Ureter (tissue), 1 donor: ENCODE measurements around the gene KRR1. TPM values are rescaled to one million over a fixed set of nuclear protein-coding genes. Genes with fewer than 3 reads are reported as not detected.
"Not testable (repeated sequence)": the region's sequence is repeated elsewhere in the genome, so short reads cannot be mapped to it uniquely, and the experiment has no call there.

Experiments
- DNase-seq: peaks from one replicate; pipeline ENCODE4 v3.0.0-alpha.2; 2020; ENCODE audit warnings: low spot score
- total RNA-seq: library from RNA; stranded (reverse); gene quantifications from one replicate; pipeline ENCODE4 v1.2.4, GENCODE V29; 2023
- donor health status: DM: yes; HTN: yes; CAD: no.

KRR1 gene
- total RNA-seq, 1 donor from 2014 or later, result 70.9 TPM

DNA sequence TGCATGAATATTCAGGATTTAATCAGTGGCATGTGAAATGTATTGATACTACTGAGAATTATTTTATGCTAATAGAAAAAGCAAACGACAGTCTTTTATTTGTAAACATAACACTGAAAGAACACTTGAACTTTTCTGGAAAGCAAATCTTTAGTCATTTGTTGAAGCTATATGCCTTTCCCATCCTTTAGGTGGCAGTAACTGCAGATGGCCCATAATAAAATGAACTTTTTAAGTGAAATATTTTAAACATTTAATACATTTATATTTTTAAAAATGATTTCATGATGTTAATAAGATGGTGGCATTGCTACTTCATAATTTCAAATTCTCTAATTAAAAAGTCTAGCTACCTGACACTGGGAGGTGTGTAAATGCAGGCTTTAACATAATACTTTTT is 13.9 kb upstream of the KRR1 start:
- DNase-seq, result no peak

DNA sequence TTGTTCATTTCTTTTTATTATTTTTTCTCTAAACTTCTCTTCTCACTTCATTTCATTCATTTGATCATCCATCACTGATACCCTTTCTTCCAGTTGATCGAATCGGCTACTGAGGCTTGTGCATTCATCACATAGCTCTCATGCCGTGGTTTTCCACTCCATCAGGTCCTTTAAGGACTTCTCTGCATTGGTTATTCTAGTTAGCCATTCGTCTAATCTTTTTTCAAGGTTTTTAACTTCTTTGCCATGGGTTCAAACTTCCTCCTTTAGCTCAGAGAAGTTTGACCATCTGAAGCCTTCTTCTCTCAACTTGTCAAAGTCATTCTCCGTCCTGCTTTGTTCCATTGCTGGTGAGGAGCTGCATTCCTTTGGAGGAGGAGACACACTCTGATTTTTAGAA is 10.7 kb upstream of the KRR1 start:
- not testable (repeated sequence) for DNase-seq

DNA sequence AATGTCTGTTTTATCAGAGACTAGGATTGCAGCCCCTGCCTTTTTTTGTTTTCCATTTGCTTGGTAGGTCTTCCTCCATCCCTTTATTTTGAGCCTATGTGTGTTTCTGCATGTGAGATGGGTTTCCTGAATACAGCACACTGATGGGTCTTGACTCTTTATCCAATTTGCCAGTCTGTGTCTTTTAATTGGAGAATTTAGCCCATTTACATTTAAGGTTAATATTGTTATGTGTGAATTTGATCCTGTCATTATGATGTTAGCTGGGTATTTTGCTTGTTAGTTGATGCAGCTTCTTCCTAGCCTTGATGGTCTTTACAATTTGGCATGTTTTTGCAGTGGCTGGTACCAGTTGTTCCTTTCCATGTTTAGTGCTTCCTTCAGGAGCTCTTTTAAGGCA is 9.8 kb upstream of the KRR1 start:
- DNase-seq, result not testable (repeated sequence)

DNA sequence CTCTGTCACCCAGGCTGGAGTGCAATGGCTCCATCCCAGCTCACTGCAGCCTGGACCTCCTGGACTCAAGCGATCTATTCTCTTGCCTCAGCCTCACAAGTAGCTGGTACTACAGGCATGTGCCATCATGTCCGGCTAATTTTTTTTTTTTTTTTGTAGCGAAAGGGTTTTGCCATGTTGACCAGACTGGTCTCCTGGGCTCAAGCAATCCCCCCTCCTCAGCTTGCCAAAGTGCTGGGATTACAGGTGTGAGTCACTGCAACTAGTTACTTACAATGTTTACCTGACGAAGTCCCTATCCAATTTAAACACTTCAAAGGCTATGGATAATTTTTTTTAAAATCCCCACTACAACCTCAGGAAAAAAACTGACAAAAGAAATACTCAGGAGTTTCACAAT is 1.8 kb downstream of the KRR1 start:
- DNase-seq, result no peak

DNA sequence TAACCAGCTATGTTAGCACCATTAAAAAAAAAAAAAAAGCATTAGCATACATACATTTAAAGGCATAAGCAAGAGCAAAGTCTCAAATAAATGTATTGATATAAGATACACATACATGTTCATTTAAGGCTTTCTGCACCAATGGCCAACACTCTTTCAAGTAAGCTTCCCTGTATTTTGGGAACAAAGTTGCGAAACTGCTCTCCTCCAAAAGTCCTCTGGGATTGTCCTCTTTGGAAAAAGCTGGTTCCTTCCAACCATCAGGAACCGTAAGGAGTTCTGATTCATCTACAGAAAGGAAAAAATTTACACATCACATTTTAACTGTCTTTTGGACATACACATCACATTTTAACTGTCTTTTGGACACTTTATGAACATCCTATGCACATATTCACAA is 3.2 kb downstream of the KRR1 start:
- DNase-seq, result no peak

DNA sequence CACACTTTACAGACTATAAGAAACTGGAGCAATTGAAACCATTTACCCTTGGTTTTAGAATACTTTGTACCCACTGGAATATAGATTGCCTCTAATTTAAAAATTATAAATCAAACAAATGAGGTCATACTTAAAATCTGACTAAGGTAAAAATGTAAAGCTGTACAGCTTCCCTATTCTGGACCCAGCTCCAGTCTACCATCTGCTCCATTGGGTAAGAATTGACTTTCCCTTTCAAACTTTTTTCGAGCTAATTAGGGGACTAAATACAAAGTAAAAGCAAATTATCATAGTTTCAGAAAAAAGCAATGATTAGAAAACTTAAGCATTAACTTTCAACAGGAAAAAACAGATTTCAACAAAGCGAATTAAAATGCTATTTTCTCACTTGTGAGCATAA is 4.3 kb downstream of the KRR1 start:
- no peak for DNase-seq

DNA sequence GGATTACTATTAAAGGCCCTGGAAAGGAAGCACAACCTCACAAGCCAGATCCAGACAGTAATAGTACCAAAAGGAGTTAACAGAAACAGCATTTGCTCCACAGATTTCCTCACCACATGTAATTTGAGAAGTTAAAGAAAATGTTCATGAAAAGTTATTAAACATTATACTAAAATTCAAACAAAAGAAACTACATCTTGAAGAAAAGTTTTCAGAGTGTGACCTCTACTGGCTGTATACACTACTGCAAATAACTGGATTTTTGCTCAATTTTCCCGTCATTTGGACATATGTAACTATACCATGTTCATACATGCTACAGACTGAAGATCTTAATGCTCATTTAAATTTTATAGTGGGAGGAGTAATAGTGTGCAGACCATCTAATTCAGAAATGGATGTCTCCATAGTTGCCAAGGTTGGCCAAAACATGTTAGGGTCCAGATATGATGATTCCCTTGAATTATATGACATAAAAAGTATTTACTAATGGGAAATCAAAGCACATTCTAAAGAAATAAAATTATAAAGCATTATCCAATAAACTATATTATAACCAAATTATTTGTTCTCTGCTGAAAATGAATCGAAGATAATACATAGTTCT is 5.6 kb downstream of the KRR1 start:
- no peak for DNase-seq

DNA sequence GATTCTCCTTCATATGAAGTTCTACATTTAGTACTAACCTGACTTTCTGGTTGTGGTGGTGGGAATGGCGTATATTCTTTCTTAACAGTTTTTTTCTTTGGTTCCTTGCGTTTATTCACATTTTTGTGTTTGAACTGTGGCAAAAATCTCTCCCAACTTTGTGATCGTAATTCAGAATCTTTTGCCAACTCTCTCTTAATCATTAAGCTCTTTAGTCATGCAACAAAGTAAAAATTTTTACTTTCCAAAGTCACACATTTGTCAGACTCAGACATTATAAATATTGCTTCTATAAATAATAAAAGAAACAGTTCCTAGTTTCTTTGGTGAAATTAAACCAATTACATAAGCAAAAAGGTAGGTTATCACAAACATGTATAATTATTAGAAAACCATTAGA is 7.5 kb downstream of the KRR1 start:
- DNase-seq, result no peak

DNA sequence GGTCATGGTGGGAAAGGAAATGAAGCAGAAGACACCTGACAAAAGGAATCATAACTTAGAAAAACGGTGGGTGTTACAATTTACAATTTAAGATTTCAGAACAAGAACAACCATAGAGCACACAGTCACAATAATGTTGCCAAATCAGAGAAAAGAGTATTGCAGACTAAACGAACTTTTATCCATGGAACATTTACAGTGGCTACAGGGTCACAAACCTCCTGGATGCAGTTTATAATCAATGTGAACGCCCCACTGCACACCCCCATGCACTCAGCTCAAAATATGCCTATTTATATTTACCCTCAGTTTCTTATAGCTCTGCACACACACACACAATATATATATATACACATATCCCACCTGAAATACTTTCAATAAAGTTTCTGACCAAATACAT is 8.0 kb downstream of the KRR1 start:
- no peak for DNase-seq

DNA sequence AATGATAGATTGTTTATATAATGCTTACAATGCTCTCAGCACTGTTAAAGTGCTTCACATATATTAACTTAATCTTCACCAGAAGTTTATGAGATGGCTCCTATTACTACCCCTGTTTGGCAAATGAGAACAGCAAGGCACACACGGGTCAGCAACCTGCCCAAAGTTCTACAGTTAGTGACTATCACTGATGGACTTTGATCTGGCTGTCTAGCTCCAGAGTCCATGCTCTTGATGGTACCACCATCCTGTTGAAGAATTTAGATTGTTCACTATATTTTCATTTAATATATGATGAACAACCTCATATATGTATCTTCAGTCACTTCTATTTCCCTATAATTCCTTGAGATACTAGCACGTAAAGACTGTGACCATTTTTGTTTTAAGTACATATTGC is 20.2 kb downstream of the KRR1 start:
- no peak for DNase-seq

DNA sequence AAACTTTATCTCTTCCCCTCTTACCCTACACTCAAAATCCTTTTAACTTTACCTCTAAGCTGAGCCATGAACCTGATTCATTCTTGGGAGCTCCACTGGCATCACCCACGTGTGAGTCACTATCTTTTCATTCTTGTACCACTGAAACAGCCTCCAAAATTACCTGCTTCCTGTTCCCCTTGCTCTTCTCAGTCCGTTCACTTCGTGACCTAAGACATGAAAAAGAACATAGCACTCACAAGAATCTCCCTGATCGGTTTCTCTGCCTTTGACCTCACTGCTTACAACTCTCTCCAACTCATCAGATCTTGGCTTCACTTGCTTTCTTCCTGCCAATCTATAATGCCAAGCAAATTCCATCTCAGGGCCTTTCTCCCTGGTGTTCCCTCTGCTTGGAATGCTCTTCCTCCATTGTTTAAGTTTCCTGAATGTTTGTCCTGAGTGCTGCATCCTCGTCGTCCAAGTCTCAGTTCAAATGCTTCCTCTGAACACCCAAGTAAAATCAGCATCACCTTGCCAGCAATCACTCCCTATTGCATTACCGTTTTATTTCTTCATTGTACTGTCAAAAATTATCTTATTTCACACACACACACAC is 21.7 kb downstream of the KRR1 start:
- DNase-seq, result no peak

DNA sequence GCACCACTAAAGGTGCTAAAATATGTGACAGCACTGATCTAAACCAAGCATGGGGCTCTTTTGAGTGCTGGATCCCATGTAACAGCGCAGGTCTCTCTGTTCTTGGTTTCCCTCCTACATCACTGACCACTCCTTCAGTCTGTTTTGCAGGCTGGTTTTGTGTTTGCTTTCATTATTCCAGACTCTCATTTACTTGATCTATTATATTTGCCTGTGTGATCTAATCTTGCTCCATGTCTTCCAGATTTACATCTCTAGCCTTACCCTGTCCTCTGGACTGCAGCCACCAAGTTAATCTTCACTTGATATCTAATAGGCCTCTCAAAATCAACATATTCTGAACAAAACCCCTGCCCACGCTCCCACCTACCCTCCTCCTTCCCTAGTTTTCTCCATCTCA is 22.2 kb downstream of the KRR1 start:
- no peak for DNase-seq

DNA sequence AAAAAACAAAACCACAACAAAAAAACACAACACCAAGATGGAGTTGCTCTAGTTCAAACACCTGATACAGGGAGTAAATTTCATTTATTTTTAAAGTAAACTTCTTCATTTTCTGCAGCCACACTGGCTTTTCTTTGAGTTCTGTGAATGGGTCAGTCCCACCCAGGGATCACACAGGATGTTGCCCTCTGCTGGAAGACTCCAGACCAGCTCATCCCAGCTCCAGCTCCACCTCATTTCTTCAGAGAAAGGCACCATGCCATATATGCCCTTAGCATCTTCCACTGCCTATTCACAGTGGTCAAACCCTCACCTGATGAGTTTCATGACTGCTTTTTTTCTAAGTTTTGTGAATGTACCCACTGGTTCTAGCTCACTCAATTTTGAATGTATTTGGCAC is 22.9 kb downstream of the KRR1 start:
- DNase-seq, result no peak

DNA sequence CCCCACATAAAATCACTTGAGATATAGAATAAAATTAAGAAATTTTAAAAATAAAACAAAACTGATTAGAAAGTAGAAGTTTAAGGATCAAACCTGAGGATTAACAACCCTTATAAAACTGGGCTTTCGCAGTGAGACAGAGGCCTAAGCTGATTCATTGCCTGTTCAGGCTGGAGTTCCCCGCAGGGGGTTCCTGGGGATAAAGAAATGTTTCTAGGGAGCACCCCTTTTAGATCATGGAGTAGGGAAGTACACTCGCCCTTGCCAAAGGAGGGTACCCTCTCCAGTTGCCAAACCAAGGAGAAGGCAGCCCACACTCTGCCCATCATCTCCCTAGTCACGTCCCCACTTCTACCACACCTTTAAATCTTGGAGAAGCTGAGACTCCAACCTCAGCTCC is 24.1 kb downstream of the KRR1 start:
- no peak for DNase-seq

DNA sequence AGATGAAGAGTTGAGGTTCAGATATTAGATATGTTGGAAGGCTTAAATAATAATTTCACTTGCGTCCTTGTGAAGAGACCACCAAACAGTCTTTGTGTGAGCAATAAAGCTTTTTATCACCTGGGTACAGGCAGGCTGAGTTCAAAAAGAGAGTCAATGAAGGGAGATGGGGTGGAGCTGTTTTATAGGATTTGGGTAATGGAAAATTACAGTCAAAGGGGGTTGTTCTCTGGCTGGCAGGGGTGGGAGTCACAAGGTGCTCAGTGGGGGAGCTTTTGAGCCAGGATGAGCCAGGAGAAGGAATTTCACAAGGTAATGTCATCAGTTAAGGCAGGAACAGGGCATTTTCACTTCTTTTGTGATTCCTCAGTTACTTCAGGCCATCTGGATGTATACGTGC is 27.0 kb downstream of the KRR1 start:
- DNase-seq, result not testable (repeated sequence)

DNA sequence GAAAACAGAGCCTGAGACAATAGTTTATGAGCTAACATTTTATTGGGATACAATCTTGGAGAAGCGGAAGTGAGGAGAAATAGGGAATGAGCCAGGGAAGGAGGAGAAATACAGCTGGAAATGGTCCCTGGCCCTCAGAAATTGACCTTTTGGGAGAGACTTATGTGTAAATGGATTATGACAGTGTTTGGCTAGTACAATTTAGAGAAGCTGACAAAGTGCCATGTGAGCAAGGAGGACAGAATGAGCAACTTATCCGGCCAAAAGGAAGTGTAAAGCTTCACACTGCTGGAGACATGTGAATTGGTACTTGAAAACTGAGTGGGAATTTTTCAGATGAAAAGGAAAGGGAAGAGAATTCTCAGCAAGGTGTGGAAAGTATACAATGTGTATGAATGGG is 28.0 kb downstream of the KRR1 start:
- no peak for DNase-seq

DNA sequence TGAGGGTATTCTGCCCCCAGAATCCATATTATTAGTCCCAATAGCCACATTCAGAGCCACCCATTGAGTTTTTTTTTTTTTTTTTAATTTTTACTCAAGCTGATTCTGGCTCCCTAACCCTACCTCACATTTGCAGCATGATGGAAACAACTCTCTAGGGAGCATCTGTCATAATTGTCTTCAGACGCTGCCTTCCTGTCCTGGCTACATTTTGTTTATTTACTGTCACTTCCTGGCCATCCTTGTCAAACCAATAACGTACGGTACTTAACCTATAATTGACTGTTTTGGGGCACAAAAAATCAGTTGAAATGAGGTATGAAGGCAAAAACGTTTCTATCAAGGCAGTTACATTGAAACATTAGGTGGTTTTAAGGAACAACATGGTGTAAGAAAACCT is 28.8 kb downstream of the KRR1 start:
- no peak for DNase-seq

DNA sequence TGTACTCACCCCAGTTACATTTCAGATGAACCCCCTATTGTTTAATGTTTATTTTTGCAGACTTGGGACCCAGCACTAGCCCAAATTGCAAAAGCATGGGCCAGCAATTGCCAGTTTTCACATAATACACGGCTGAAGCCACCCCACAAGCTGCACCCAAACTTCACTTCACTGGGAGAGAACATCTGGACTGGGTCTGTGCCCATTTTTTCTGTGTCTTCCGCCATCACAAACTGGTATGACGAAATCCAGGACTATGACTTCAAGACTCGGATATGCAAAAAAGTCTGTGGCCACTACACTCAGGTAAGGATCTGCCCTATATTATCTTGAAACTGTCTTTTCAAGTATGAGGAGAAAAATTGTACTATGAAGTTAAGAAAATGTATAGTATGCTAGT is 29.6 kb downstream of the KRR1 start:
- no peak for DNase-seq

DNA sequence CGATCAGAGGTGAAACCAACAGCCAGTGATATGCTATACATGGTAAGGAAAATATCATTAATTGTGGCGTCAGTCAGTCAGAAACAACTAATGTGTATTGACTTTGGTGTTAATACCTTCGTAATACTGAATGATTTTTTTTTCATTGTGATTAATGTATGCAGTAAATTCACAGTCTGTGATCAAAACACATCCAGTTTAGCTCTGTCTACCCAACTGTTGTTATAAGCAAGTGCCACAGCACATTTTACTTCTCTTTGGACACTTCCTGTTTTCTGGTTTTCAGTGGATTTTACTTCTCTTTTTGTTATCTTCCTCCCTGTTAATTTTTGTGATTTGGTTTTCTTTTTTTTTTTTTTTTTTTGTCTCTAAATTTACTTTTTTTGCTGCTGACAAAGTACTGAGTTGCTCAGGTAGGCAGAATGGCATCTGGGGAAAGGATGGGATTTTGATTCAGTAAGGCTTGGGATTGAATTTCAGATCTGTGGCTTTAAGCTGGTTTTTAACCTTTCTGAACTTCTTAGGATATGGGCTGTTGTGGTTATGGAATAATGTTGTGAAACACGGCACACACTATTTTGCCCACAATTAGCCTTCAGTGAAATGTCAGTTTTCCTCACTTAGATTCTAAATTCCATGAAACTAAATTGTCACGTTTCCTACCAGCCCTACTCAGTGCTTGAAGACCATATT is 30.2 kb downstream of the KRR1 start:
- no peak for DNase-seq

DNA sequence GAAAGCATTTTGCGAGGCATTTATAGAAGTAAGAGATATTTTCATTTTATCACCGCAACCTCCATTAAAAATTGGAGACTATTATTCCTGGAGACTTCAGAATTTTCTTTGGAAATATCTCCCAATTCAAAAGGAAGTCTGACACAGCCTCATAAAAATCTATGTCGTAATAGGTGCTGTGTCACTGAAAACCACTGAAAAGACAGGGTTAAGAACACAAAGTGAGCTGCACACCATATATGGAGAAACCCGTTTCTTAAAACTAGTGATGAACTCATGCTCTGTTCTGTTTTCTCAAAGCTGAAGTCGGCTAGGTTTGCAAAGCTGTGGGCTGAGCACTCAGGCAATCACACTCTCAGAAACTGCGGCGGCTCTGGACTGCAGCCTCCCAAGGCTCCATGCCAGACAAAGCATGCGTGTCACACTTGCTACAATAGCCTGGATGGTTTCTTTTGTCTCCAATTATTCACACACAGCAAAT is 30.9 kb downstream of the KRR1 start, which contains the start of gene GLIPR1:
Gene GLIPR1 (plus strand): TSS at position 287 of the 481 bp plus-strand sequence. CDS start 126 bp downstream, at position 413.
- DNase-seq, result peak; percentile 70

DNA sequence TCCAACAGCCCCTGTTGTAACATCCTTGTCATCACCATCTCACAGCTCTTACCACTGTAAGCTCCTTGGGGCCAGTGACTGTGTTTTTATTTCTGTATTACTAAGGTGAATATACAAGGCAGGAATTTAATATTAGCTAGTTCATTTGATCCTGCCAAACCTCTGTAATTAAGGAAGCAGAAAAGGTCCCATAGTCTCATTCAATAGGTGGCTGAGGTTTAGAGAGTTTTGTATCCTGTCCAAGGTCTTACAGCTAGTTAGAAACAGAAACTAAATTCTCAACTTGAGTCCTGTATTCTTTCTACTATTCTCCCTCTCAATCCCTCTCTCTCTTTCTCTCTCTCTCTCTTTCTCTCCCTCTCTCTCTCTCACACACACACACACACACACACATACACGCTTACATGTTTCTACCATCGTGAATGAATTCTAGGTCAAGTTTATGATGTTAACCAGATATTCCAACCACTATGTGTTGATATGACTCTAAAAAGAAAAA is 31.4 kb downstream of the KRR1 start:
- no peak for DNase-seq

DNA sequence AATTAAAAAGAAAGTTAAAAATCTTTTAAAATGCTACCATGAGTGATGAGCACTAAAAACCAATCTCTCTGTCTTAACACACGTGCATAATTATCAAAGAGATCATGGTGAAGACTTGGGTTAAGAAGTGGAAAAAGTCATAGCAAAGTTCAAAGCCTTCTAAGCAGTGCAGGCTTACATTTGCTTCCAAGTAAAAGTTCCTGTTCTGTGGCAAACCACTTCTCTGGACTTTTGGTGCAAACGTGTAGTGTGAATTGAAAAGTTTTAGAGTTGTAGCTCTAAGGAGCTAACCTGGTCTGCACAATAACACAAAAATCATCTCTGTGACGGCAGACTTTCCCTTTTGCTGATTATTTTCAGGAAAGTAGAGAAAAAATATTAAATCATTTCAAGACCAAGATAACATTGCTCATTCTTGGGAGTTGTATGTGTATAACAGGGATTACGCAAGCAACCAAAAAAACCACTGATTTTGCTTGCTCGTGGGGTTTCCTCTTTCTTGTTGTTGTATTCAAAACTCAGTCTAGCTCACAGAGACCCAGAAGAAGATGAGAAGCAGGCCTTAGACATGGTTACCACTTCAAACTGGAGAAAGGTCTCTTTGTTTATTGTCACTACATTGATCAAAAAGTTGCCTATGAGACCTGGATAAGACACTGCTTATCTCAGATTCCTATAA is 33.2 kb downstream of the KRR1 start:
- no peak for DNase-seq

DNA sequence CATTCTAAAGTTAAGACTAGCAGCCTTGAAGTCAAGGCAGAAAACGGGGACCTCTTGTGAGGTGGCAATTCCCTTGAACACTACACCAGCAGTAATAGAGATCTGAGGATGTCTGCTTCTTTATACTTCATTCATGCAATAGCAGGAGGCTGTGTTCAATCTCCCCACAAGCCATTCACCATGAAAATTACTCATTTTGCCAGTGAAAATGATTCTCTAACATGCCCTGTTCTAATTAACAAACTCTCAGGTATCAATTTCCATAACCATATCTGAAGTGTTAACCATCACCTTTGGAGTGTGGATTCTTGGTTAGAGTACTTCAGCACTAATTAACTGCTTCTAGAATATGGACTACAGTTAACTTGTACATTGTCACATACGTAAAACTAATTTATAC is 34.3 kb downstream of the KRR1 start:
- DNase-seq, result no peak
